Activated T-cell treated with anti-CD3 and anti-CD28 coated beads for 24 hours (primary cell): ENCODE results near the gene ACSL3.

Experiments
- DNase-seq: peaks from one replicate; pipeline ENCODE4 v3.0.0-alpha.2; 2020; ENCODE audit warnings: low read depth

Gene ACSL3

DNA sequence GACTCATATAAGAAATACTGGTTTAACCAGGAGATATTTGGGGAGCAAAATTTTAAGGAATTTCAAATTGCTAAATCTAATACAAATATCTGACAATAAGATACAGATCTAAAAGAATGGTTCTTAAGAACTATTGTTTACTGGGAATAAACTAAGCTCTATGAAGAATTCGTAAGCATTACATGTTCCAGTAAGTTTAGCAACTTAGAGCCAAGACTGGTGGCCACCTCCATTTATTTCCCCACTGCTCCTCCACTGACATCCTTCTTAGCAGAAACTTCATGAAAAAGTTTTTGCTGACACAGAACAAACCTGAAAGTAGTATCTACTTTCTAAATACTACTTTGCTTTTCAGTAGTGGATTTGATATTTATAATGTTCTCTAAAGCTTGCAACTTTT is 83.0 kb downstream of the ACSL3 start:
- DNase-seq = no peak

- no peak for DNase-seq
Observed at GRCh38 chr2:222944552-222944951, 83.7 kb downstream of the ACSL3 start.

DNA sequence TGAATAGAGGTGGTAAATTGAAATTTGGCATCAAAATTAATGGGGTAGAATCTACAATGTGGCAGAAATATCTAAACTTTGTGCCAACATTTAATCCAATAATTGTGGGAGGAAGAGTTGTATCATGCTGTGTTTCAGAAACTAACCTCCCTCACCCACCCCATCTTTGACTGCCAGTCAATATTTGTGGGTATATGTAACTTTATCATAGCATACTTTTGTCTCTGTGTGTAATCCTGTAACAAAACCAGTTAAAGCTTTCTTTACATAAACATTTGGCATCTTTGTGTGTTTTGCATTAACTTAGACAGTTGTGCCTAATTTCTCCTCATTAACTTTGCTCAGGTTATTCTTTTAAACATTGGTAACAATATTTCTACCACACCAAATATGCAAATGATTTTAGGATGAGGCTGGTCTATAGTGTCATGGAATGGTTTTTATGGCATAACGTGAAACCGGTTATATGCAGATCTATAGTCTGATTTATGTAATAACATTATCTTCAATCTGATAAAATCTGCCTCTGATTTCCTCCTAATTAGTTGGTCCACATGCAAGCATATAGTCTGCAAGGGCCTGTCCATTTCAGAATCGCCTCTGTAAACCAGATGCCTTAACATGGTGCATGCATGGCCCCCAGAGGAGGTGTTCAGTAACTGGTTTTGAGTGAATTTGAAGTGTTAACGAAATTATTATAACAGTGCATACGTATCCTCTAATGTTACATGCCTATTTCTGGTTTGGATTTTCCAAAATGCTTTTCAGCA is 84.3 kb downstream of the ACSL3 start:
- DNase-seq = no peak

- DNase-seq = no peak
Observed at GRCh38 chr2:222945887-222946286, 85.1 kb downstream of the ACSL3 start.

- no peak for DNase-seq
Observed at GRCh38 chr2:222946700-222947287, 86.0 kb downstream of the ACSL3 start.

GRCh38 chr2:222949073-222949472 is 88.2 kb downstream of the ACSL3 start:
- no peak for DNase-seq

DNA sequence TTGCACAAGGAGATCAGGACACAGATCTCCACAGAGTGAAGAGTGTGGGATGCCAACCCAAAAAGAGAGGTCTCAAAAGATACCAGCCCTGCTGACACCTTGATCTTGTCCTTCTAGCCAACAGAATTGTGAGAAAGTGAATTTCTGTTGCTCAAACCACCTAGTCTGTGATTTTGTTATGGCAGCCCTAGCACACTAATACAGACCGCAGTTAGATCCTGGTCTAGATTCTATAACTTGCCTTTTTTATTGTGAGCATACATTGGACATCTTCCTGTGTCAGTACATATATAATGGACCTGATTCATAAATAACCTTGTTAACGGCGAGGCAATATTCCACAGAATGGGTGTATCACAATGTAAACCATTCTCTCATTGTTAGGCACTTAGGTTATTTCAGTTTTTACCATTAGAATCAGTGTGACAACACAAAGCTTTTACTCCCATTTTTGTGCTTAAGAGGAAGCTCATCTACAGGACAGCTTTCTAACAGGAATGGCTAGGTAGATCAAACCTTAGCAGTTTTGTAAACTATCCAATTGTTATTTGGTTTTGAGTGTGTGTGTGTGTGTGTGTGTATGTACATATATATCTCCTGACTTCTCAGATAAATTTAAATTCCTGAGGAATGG is 89.0 kb downstream of the ACSL3 start:
- no peak for DNase-seq

DNA sequence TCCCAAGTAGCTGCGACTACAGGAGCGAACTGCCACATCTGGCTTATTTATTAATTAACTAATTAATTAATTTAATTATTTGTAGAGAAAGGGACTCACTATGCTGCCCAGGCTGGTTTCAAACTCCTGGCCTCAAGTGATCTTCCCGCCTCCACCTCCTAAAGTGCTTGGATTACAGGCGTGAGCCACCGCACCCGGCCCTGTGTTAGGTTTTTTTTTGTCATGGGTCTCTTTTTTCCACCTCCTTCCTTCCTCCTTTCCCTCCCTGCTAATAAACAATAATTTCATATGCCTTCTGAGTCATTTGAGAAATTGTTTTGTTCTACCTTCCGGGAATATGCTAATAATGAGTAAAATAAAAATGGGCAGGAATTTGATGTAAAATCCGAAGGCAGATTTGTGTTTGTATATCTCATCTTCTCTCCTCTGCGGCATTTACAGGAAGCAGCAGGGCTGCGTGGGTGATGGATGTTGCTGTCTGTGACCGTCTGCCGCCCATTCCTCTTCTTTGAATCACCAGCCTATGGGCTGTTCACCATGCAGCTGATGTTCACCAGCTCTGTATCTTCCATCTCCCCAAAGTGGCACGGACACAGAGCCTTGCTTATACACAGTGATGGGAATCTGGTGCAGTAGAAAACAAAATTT is 89.9 kb downstream of the ACSL3 start:
- no peak for DNase-seq

DNA sequence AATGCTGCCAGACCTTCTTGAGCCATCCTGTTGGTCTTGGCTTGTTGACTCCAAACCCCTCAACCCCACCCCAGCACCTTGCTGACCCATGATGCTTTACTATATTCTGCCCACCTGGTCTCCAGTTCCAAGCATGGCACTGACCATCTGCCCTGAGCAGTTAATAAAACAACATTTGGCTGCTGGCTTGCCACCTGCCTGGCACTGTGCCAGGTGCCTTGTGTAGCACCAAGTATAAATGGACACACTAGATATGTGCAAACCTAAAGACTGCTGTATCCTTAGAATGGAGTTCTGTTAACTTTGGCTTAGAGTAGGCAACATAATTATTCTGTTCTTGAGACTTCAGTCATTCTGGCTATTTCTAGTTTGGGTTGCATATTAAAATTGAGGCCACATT is 91.4 kb downstream of the ACSL3 start:
- DNase-seq = no peak

DNA sequence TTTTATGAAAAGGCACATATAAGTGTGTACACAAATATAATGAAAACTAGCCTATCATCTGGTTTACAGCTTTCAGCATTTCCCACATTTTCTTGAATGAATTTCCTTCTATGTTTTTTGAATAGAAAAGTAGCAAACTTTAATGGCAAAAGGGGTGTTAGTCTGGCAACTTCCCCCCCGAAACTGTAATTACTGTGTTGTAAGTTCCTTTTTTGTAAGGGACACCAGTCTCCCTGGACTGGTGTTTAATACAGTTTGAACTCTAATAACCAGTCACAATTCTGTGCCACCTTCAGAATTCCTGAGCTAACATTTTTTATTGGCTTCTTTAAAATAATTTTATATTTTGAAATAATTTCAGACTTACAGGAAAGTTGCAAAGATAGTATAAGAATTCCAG is 94.2 kb downstream of the ACSL3 start:
- DNase-seq = no peak

DNA sequence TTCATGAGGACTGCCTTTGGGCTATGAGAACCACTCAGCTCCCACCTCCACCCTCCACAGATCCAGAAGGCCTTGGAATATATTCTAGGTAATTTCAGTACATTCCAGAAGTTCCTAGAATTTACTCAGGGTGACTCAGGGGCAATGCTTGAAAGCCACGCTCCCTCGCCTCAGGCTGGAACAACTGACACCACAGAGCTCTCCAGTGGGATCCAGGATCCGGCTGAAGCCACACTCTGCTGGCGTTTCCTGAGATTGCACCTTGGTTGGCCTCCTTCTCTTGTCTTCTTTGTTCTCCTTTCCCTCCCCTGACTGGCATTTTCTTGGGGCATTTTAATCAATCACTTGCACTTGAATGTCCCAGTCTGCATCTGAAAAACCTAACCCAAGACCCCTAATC is 98.5 kb downstream of the ACSL3 start:
- no peak for DNase-seq

DNA sequence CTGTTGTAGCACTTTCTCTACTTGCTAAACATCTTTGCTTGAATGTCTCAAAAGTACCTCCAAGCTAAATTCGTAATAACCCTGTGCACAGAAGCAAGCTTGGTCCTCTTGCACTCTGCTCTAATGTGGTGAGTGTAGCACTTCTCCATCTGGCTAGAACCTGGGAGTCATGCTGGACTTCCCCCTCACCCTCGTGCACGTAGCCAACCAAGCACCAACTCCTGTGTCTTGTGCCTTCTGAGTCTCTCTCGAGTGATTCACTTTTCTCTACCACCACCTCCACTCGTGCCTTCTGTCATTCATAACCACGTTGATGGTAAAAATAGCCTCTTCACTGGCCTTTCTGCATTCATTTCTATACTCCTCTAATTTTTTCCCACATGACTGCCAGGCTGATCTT is 99.3 kb downstream of the ACSL3 start:
- no peak for DNase-seq

GRCh38 chr2:222963641-222964040 is 102.8 kb downstream of the ACSL3 start:
- no peak for DNase-seq

DNA sequence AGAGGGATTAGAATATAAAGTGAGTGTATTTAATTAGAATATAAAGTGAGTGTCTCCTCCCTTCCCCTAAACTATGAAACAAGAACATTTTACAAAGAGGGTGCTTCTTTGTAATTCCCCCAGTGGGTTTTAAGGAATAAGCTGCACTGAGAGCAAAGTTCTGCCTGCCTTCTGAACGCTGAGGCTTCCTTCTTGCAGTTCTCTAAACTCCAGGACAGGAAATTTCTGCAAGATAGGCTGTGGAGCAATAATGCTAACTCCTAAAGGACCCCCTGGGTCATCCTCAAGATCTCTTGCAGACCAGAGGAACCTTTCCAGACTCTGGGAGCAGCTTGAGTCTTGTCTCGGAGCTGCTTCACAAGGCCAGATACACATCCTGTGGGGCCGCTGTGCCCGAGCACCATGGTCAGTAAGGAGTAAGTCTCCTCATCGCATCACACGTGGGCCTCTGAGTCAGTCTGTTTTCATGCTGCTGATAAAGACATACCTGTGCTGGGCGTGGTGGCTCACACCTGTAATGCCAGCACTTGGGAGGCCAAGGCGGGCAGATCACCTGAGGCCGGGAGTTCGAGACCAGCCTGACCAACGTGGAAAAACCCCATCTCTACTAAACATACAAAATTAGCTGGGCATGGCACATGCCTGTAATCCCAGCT is 103.7 kb downstream of the ACSL3 start:
- DNase-seq = no peak

DNA sequence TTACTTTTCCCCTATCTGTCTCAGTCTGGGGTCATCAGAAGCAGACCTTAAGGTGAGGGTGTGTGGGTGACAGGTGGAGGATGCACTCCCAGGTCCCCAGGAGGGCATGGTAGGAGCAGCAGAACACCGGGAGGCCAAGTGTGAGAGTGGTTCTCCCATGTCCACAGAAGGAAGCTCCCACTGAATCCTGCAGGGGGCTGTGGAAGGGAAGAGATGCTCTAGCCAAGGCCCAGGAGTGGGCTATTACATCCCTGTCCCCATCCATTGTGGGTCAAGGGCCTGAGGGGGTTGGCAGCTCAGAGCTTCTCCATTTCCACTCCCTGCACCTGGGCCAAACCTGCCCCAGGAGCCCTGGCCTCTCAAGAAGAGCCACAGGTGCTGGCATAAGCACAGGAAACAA is 104.7 kb downstream of the ACSL3 start:
- no peak for DNase-seq

GRCh38 chr2:222968550-222969155 is 107.8 kb downstream of the ACSL3 start:
- DNase-seq = no peak

DNA sequence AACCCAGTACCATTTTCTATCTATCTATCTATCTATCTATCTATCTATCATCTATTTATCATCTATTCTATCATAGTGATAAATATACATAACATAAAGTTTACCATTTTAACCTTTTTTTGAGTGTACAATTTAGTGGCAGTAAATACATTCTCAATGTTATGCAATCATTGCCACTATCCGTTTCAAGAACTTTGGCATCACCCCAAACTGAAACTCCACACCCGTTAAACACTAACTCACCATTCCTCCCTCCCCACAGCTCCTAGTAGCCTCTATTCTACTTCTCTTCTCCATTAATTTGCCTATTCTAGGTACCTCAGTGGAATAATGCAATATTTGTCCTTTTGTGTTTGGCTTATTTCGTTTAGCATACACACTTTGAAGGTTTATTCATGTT is 108.7 kb downstream of the ACSL3 start:
- no peak for DNase-seq

DNA sequence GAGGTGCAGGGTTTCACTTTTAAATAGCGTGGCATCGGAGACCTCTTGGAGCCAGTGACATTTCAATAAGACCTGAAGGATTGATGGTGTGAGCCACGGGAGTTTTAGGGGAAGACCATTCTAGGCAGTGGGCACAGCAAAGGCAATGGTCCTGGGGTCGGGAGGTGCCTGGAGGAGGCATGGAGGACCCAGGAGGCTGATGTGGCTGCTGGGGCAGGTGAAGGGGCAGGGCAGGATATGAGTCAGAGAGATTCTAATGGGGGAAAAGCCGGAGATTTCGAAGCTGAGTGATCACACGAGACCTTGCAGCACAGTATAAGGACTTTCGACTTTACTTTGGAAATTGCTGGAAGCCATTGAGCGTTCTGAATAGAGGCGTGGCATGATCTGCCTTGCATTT is 111.6 kb downstream of the ACSL3 start:
- DNase-seq = no peak

DNA sequence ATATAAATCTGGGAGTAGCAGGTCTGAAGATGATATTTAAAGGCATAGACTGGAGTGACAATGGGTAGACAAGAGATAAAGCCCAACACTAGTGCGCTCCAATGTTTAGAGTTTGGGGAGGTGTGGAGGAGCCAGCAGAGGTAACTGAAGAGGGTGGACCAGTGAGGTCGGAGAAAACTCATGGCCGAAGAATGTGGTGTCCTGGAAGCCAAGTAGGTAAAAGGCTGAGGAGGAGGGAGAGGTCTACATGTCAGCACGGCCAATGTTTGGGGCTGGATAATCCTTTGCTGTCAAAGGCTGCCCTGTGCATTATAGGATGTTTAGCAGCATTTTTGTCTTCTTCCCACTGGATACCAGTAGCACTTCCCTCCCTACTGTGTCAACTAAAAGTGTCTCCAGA is 112.4 kb downstream of the ACSL3 start:
- DNase-seq = no peak

GRCh38 chr2:222973733-222974132 is 112.9 kb downstream of the ACSL3 start:
- no peak for DNase-seq

DNA sequence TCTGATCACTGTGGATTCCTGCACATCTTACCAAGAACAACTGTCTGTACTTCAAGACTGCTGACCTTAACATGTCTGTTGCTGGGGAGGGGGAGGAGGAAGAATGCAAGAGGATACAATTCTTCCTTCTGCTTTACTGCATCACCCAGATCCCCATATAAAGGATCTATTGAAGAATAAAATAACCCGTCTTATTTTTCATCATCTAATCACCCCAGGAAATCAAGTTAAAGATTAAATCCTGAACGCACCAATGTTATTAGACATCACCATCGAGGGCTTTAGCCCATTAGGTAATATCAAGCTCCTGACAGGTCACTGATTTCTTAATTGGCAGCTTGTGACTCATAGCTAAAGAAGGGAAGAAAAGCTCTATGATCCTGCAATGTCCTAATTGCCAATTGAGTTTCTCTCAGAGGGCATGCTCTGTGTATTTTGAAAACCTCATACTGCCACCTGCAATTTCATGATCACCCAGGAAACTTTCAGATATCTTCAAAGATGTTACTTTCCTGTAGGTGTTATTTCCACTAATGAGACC is 115.8 kb downstream of the ACSL3 start:
- no peak for DNase-seq

GRCh38 chr2:222977121-222977520 is 116.3 kb downstream of the ACSL3 start:
- DNase-seq = no peak
